Measurements from ENCODE around the gene CFAP74. TPM values are rescaled to one million over a fixed set of nuclear protein-coding genes. Genes with fewer than 3 reads are reported as not detected.
A peak's percentile ranks its signal among the peaks of the same experiment; 100 is the strongest.

The CFAP74 gene
- total RNA-seq, 2 donors from 2014 or later, result not detected

DNA sequence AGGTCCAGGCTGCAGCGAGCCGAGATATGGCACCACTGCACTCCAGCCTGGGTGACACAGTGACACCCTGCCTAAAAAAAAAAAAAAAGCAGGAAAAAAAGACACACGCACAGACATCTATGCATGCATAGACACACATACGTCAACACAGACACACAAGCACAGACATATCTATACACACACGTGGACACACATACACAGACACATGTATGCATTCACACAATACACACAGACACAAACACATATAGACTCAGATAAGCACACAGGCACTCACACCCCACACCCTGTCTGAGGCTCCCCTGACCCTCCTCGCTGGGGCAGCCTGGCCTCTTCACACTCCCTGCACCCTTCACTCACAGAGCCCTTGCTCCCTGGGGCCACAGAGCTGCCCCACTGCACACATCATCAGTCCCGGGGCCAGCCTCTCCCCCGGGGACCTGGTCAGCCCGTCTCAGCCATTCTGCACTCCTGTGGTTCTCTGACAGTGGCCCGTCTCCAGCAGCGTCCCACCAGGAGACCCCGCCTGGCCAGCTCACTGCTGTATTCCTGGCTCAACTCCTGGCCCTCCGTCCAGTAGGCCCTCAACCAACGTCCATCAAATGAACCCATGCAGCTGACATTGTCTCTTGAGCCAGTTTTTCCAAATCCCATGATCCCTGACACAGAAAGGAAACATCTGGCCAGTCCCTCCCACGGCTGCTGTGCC is 42.0 kb upstream of the CFAP74 start:
- no peak for DNase-seq (ENCODE audit: low spot score)
- peaks cover 15 to 16% of the 10 kb centered on the region in 2 donors for H3K27me3 Mint-ChIP-seq
- H3K36me3 Mint-ChIP-seq, result no peaks in the 10 kb centered on the region
- no peak overlapping the region for H3K27ac Mint-ChIP-seq
- peak overlapping the region; percentile 69 for H3K4me3 Mint-ChIP-seq
- peaks cover 21 to 23% of the 10 kb centered on the region in 2 donors for H3K4me1 Mint-ChIP-seq (ENCODE audit: low read depth in 2 of 2)
- ATAC-seq, result no peak
- no peaks in the 10 kb centered on the region for H3K9me3 Mint-ChIP-seq

DNA sequence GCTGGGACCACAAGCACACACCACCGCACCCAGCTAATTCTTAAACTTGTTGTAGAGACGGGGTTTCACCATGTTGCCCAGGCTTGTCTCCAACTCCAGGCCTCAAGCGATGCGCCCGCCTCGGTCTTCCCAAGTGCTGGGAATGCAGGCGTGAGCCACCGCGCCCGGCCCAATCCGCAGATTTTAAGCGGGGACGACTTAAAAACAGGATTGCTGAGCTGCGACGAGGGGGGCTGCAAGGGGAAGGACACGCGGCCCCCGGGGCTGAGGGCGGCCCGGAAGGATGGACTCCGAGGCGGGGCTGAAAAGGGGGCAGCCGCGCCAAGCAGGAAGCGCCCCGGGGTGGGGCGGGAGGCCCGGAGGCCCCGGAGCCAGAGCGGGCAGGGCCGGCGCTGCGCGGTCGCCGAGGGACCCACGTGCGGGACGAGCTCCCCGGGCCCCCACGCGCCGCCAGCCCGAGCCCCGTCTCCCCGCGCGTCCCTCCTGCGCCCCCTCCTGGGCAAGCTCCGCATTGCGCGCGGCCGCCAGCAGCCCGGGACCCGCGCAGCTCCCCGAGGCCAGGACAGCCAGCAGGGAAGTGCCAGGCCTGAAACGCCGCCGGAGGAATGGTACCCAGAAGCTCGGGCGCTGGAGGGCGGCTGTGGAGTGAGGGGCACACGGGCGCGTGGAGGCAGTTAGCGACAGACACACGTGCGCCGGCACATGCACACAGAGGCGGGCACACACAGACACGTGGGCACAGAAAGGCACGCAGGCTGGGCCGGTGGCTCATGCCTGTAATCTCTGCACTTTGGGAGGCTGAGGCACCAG is 41.1 kb upstream of the CFAP74 start:
- DNase-seq (ENCODE audit: low spot score), result peak; percentile 76
- Mint-ChIP-seq H3K4me1 (ENCODE audit: low read depth in 2 of 2) (peaks cover 21 to 23% of the 10 kb centered on the region in 2 donors), H3K4me3 (peak overlapping the region; percentile 32), H3K36me3 (no peaks in the 10 kb centered on the region), H3K27ac (no peak overlapping the region), H3K9me3 (no peaks in the 10 kb centered on the region), H3K27me3 (peaks cover 15 to 16% of the 10 kb centered on the region in 2 donors)
- ATAC-seq, result peak; percentile 76 to 79

DNA sequence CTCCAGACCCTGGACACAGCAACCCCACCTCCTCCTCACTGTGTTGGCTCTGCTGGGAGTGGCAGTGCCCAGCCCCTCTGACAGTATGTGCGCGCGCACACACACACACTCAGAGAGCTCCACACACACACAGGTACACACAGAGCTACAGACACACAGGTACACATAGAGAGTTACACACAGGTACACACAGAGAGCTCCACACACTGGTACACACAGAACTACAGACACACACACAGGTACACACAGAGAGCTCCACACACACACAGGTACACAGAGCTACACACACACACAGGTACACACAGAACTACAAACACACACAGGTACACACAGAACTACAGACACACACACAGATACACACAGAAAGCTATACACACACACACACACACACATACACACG is 40.3 kb upstream of the CFAP74 start:
- peak overlapping the region; percentile 53 for H3K4me3 Mint-ChIP-seq

DNA sequence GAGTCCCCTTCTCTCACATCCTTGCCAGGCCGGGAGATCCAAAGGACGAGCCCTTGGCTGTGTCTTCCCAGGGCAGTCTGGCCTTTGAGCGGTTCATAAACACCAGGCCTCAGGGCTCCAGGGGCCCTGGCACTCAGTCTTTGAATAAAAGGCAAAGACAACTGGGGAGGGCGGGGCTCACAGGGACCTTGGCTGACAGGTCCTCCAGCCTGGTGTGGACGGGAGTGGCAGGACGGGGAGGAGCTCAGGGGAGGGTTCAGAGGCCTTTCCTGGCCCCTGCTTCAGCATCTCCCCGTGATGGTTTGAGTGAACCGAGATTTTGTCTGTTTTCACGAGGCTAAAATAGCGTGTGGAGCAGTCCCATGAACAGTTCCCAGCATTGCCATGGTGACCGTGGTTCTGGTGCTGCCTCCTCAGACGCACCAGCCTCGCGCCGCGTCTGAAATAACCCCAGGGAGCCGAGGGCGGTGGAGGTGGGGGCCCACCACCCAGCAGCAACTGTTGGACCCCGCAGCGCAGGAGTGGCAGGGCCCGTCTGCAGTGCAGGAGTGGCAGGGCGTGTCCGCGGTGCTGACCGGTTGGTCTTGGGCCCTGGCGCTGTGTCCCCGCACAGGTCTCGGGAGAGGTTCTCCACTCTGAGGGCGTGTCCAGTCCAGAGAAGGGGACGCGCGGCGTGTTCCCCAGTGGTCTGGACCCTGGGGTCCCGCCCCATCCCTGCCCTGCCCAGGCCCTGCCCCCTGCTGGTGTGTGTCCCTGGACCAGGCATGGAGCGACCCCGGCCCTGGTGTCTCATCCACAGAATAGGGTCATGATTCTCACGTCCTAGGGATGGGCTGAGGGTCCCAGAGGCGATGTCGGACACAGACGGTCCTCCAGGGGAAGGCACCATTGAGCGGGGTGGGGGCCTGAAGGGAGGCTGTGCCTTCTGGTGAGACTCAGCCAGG is 39.5 kb upstream of the CFAP74 start:
- no peak overlapping the region for H3K27ac Mint-ChIP-seq
- no peak overlapping the region for H3K4me3 Mint-ChIP-seq
- peaks cover 13% of the 10 kb centered on the region in 2 donors for H3K4me1 Mint-ChIP-seq (ENCODE audit: low read depth in 2 of 2)
- no peaks in the 10 kb centered on the region for H3K36me3 Mint-ChIP-seq
- DNase-seq (ENCODE audit: low spot score), result no peak
- peaks cover 12 to 15% of the 10 kb centered on the region in 2 donors for H3K27me3 Mint-ChIP-seq
- no peaks in the 10 kb centered on the region for H3K9me3 Mint-ChIP-seq
- no peak for ATAC-seq

More for the DNA sequence above, 40.3 kb upstream of the CFAP74 start:
- DNase-seq (ENCODE audit: low spot score) (no peak), ATAC-seq (no peak)
- Mint-ChIP-seq H3K27me3 (peaks cover 15 to 16% of the 10 kb centered on the region in 2 donors), H3K27ac (no peak overlapping the region), H3K4me1 (ENCODE audit: low read depth in 2 of 2) (peaks cover 15 to 16% of the 10 kb centered on the region in 2 donors), H3K9me3 (no peaks in the 10 kb centered on the region), H3K36me3 (no peaks in the 10 kb centered on the region)

DNA sequence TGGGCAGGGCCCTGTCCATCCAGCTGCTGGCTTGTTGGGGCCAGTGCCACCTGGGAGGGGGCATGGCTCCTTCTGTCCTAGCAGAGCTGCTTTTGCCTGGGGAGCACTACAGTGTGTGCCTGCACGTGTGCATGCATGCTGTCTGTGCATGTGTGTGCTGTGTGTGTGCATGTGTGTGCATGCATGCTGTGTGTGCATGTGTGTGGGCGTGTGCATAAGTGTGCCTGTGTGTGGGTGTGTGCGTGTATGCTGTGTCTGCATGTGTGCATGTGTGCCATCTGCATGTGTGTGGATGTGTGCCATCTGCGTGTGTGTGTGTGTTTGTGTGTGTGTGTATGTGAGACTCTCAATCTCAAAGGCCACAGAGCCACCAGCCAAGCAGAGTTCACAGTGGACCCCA is 38.3 kb upstream of the CFAP74 start:
- H3K9me3 Mint-ChIP-seq, result no peaks in the 10 kb centered on the region
- no peak for DNase-seq (ENCODE audit: low spot score)
- H3K4me3 Mint-ChIP-seq, result no peak overlapping the region
- H3K27me3 Mint-ChIP-seq, result peaks cover 12 to 15% of the 10 kb centered on the region in 2 donors
- H3K27ac Mint-ChIP-seq, result no peak overlapping the region
- no peak for ATAC-seq
- no peaks in the 10 kb centered on the region for H3K36me3 Mint-ChIP-seq
- peaks cover 13% of the 10 kb centered on the region in 2 donors for H3K4me1 Mint-ChIP-seq (ENCODE audit: low read depth in 2 of 2)

DNA sequence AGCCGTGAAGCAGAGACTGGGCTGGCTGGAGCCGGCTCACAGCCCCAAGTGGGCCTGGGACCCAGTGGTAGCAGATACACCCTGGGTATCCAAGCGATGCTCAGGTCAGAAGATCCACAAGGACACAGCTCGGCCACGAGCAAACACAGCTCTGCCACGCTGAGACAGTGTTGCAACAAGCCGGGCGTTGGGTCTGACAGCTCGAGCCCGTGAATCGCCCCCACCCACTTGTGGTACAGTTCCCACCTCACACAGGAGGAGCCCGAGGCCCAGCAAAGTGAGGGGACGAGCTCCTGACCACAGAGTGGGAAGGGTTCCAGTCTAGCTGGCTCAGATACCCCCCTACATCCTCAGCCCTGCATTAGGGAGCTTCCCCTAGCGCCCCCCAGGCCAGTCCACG is 37.7 kb upstream of the CFAP74 start:
- ATAC-seq (no peak), DNase-seq (ENCODE audit: low spot score) (no peak)
- Mint-ChIP-seq H3K4me3 (no peak overlapping the region), H3K36me3 (no peaks in the 10 kb centered on the region), H3K27ac (no peak overlapping the region), H3K4me1 (ENCODE audit: low read depth in 2 of 2) (peaks cover 13% of the 10 kb centered on the region in 2 donors), H3K9me3 (no peaks in the 10 kb centered on the region), H3K27me3 (peaks cover 10 to 15% of the 10 kb centered on the region in 2 donors)

DNA sequence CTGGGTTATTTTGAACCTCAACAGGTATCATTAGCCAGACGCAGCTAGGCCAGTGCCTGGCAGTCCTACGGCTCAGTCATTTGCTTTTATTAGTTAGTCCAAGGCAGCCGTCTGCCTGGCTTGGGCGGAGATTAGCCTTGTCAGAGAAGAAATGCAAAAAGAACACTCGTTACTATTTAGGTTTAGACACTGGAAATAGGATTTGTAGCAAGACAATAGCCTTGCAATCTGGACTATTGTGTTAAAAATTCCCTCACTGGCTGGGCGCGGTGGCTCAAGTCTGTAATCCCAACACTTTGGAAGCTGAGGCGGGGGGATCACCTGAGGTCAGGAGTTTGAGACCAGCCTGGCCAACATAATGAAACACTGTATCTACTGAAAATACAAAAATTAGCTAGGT is 35.7 kb upstream of the CFAP74 start:
- H3K9me3 Mint-ChIP-seq, result no peaks in the 10 kb centered on the region
- no peak overlapping the region for H3K27ac Mint-ChIP-seq
- ATAC-seq (no peak), DNase-seq (ENCODE audit: low spot score) (no peak)
- peaks cover 3 to 6% of the 10 kb centered on the region in 2 donors for H3K27me3 Mint-ChIP-seq
- H3K4me1 Mint-ChIP-seq (ENCODE audit: low read depth in 2 of 2), result peaks cover 4 to 6% of the 10 kb centered on the region in 2 donors
- no peaks in the 10 kb centered on the region for H3K36me3 Mint-ChIP-seq
- H3K4me3 Mint-ChIP-seq, result no peak overlapping the region

DNA sequence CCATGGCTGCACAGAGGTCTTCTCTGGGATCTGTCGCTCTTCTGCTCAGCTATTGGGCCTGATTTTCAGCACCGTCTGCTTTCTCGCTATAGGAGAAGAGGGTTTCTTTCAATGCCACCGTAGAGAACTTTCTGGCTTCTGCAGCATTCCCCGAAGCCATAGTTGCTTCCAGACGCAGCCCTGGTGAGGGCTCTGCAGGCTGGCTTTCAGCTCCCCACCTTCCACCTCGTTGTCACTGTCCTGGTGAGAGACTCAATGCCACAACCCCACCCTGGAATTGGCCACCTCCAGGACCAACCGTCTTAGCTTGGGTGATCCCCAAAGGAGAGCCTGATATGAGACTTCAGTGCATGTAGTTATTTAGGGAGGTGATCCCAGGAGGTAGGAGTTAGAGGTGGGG is 34.6 kb upstream of the CFAP74 start:
- no peak for DNase-seq (ENCODE audit: low spot score)
- no peak for ATAC-seq
- no peaks in the 10 kb centered on the region for H3K9me3 Mint-ChIP-seq

DNA sequence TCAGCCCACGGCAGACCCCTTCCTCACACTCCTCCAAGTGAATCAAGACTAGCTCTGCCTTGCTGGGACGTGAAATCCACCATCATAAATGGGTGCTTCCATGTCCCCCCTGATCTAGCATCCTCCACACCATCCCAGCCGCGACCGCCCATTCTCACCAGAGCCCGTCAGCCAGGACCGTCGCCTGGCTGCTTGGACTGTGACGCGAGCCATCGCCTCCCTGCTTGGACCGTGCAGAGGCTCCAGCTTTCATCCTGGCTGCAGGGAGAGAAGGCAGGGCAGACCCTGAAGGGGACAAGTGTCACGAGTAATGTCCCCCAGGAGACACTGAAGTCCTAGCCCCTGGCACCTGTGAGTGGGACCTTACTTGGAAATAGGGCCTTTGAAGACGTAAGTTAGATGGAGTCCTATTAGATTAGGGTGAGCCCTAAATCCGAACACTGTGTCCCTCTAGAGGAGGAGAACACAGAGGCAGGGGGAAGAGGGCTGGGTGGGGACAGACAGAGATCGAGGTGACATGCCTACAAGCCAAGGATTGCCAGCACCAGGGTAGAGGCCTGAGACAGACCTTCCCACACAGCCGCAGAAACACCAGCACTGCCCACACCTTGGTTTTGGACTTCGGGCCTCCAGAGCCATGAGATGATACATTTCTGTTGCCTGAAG is 33.9 kb upstream of the CFAP74 start:
- Mint-ChIP-seq H3K4me3 (no peak overlapping the region), H3K27me3 (no peaks in the 10 kb centered on the region), H3K9me3 (no peaks in the 10 kb centered on the region), H3K36me3 (no peaks in the 10 kb centered on the region), H3K4me1 (ENCODE audit: low read depth in 2 of 2) (no peaks in the 10 kb centered on the region), H3K27ac (no peak overlapping the region)
- ATAC-seq, result no peak
- no peak for DNase-seq (ENCODE audit: low spot score)

More for the DNA sequence above, 34.6 kb upstream of the CFAP74 start:
- Mint-ChIP-seq H3K36me3 (no peaks in the 10 kb centered on the region), H3K27ac (no peak overlapping the region), H3K4me3 (no peak overlapping the region), H3K4me1 (ENCODE audit: low read depth in 2 of 2) (no peaks in the 10 kb centered on the region), H3K27me3 (no peaks in the 10 kb centered on the region)

DNA sequence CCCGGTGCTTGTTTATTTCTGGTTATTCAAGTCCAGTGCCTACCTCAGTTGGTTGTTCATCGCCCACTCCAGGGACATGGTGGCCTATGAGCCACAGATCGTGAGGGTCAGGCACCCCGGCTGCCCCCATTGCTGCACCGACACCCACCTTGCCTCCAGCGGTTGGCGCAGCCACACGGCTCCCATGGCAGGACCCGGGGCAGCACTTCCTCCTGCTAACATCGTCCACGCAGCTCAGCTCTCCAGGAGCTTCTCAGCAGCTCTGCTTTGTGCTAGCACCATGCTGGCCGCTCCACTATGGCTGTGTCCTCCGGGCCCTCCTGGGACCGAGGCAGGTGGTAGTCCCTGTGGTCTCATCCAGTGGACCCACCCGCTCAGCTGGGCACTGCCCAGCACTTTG is 32.7 kb upstream of the CFAP74 start:
- H3K27ac Mint-ChIP-seq, result no peak overlapping the region
- no peaks in the 10 kb centered on the region for H3K4me1 Mint-ChIP-seq (ENCODE audit: low read depth in 2 of 2)
- H3K9me3 Mint-ChIP-seq, result no peaks in the 10 kb centered on the region

DNA sequence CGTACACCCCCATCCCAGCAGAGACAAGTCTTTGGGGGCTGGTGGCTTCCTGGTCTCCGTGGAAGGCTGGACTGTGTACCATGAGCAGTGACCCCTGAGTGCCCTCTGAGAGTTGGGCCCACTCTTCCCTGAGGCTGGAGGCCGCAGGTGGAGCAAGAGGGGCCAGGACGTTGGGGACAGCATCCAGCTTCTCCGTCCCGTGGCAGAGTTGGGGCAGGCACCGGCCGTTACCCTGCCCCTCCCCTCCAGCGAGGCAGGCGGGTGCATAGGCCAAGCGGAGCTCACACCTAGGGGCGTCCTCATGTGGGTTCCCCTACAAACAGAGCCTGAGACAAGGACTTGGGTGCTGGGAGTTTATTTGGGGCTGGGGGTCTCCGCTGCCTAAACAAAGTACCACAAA is 29.6 kb upstream of the CFAP74 start:
- no peak overlapping the region for H3K27ac Mint-ChIP-seq
- H3K27me3 Mint-ChIP-seq, result no peaks in the 10 kb centered on the region
- H3K4me1 Mint-ChIP-seq (ENCODE audit: low read depth in 2 of 2), result no peaks in the 10 kb centered on the region
- DNase-seq (ENCODE audit: low spot score) (no peak), ATAC-seq (no peak)
- no peak overlapping the region for H3K4me3 Mint-ChIP-seq
- H3K9me3 Mint-ChIP-seq, result no peaks in the 10 kb centered on the region
- H3K36me3 Mint-ChIP-seq, result no peaks in the 10 kb centered on the region

More for the DNA sequence above, 32.7 kb upstream of the CFAP74 start:
- ATAC-seq (no peak), DNase-seq (ENCODE audit: low spot score) (no peak)
- H3K27me3 Mint-ChIP-seq, result no peaks in the 10 kb centered on the region
- no peaks in the 10 kb centered on the region for H3K36me3 Mint-ChIP-seq
- H3K4me3 Mint-ChIP-seq, result no peak overlapping the region

DNA sequence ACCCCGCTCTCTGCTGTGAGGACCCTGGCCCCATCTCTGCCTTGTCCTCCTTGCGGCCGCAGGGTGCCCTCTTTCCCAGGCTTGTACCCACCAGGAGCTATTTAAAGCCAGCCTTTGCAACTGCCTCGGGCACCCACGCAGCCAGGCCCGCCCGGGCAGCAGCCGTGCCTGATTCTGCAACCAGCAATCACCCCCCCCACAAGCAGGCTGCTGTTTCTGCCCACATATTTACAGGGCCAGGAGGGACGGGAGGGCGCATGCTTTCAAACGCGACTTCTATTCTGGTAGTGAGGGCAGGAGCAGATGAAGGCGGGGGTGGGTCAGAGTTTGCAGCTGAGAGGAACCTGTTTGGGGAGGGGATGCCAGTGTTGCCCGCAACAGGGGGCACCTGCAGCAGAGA is 29.2 kb upstream of the CFAP74 start:
- no peaks in the 10 kb centered on the region for H3K4me1 Mint-ChIP-seq (ENCODE audit: low read depth in 2 of 2)
- DNase-seq (ENCODE audit: low spot score), result no peak
- no peaks in the 10 kb centered on the region for H3K36me3 Mint-ChIP-seq
- H3K9me3 Mint-ChIP-seq, result no peaks in the 10 kb centered on the region
- ATAC-seq, result no peak
- no peaks in the 10 kb centered on the region for H3K27me3 Mint-ChIP-seq
- H3K4me3 Mint-ChIP-seq, result no peak overlapping the region
- H3K27ac Mint-ChIP-seq, result no peak overlapping the region
